Hepatocyte (in vitro differentiated cells): ENCODE results near the gene CARD10. TPM values are rescaled to one million over a fixed set of nuclear protein-coding genes. Genes with fewer than 3 reads are reported as not detected.

Experiments
- DNase-seq: peaks from one replicate; pipeline ENCODE4 v3.0.0-alpha.2; 2016; ENCODE audit warnings: low spot score
- H2AFZ ChIP-seq: fragments of 200-600 bp; sonication (generic); 2 replicates; pipeline ENCODE4 v1.6.0; 2016; ENCODE audit warnings: antibody characterized with exemption, mild to moderate bottlenecking
- H3K27ac ChIP-seq: fragments of 200-600 bp; sonication (generic); 2 replicates; pipeline ENCODE4 v1.5.1; 2016; ENCODE audit warnings: mild to moderate bottlenecking
- H3K27me3 ChIP-seq: fragments of 200-600 bp; sonication (generic); 2 replicates; pipeline ENCODE4 v1.6.1; 2016
- H3K36me3 ChIP-seq: fragments of 200-600 bp; sonication (generic); replicated peaks from 2 replicates; pipeline ENCODE4 v1.5.1; 2016; ENCODE audit warnings: low read depth; ENCODE audit not compliant: insufficient read depth
- H3K4me1 ChIP-seq: fragments of 200-600 bp; sonication (generic); 2 replicates; pipeline ENCODE4 v1.5.1; 2016; ENCODE audit warnings: mild to moderate bottlenecking, moderate library complexity; ENCODE audit not compliant: insufficient read depth
- H3K4me2 ChIP-seq: fragments of 200-600 bp; sonication (generic); 2 replicates; pipeline ENCODE4 v1.6.0; 2016
- H3K4me3 ChIP-seq: fragments of 200-600 bp; sonication (generic); 2 replicates; pipeline ENCODE4 v1.5.1; 2016; ENCODE audit warnings: mild to moderate bottlenecking
- H3K79me2 ChIP-seq: fragments of 200-600 bp; sonication (generic); 2 replicates; pipeline ENCODE4 v1.6.0; 2017; ENCODE audit warnings: mild to moderate bottlenecking
- H3K9me2 ChIP-seq: fragments of 200-600 bp; sonication (generic); replicated peaks from 2 replicates; pipeline ENCODE4 v1.6.0; 2017; ENCODE audit warnings: mild to moderate bottlenecking; ENCODE audit not compliant: insufficient read depth
- H3K9me3 ChIP-seq: fragments of 200-600 bp; sonication (generic); 2 replicates; pipeline ENCODE4 v1.5.1; 2016; ENCODE audit warnings: low read depth, mild to moderate bottlenecking
- H4K20me1 ChIP-seq: fragments of 200-600 bp; sonication (generic); 2 replicates; pipeline ENCODE4 v1.6.0; 2016; ENCODE audit warnings: mild to moderate bottlenecking; ENCODE audit not compliant: insufficient read depth, poor library complexity, severe bottlenecking
- CTCF ChIP-seq: fragments of 200-600 bp; sonication (generic); IDR thresholded peaks from 2 replicates; pipeline ENCODE4 v1.5.1; 2016; ENCODE audit warnings: antibody characterized with exemption, mild to moderate bottlenecking; ENCODE audit not compliant: poor library complexity
- EZH2 ChIP-seq: fragments of 200-600 bp; sonication (generic); IDR thresholded peaks from 2 replicates; pipeline ENCODE4 v1.6.1; 2016; ENCODE audit warnings: antibody characterized with exemption, mild to moderate bottlenecking, borderline replicate concordance
- EZH2phosphoT487 ChIP-seq: fragments of 200-600 bp; sonication (generic); IDR thresholded peaks from one replicate; pipeline ENCODE4 v1.6.1; 2018; ENCODE audit warnings: antibody characterized with exemption, mild to moderate bottlenecking, low read depth, moderate library complexity; ENCODE audit not compliant: unreplicated experiment, severe bottlenecking
- WGBS: methylation state at CpG from one replicate; pipeline ENCODE4 v1.1.6; 2016; ENCODE audit warnings: low lambda C conversion rate; ENCODE audit errors: missing lambda C conversion rate; 5-methylcytosine and 5-hydroxymethylcytosine counted together
- polyA plus RNA-seq: library from polyadenylated mRNA; unstranded; fragments of >200 nt; fragmentation: Nextera tagmentation; extraction: Ambion mirVana; gene quantifications from 2 replicates; pipeline ENCODE4 v1.2.1, GENCODE V29; 2016
- total RNA-seq: library from RNA; depleted of rRNA; stranded (reverse); fragments of >200 nt; gene quantifications from 2 replicates; pipeline ENCODE4 v1.2.3, GENCODE V29; 2014

CARD10 gene
- total and polyA plus RNA-seq, 2 experiments from 2014 or later: 23.4 to 28.7 TPM

GRCh38 chr22:37547251-37547741 lies 28.1 kb upstream of the CARD10 start:
- TF ChIP-seq EZH2phosphoT487 (no peak), CTCF (no peak), EZH2 (no peak)
- peak overlapping the region; percentile 72 for H3K4me2 ChIP-seq
- H3K9me2 ChIP-seq: no peaks in the 10 kb centered on the region
- H4K20me1 ChIP-seq: no peaks in the 10 kb centered on the region
- H3K27ac ChIP-seq: peak overlapping the region; percentile 94
- H2AFZ ChIP-seq: no peak overlapping the region
- WGBS: 84% methylated on average over 9 of the region's 9 CpGs
- H3K9me3 ChIP-seq: no peaks in the 10 kb centered on the region
- H3K4me3 ChIP-seq: no peak overlapping the region
- peaks cover 41% of the 10 kb centered on the region for H3K4me1 ChIP-seq
- no peak for DNase-seq
- H3K27me3 ChIP-seq: no peaks in the 10 kb centered on the region
- no peaks in the 10 kb centered on the region for H3K79me2 ChIP-seq
- no peaks in the 10 kb centered on the region for H3K36me3 ChIP-seq

- no peaks in the 10 kb centered on the region for H3K27me3 ChIP-seq
- H3K4me3 ChIP-seq: no peak overlapping the region
- H3K27ac ChIP-seq: peak overlapping the region; percentile 94
- no peaks in the 10 kb centered on the region for H3K79me2 ChIP-seq
- no peaks in the 10 kb centered on the region for H3K9me3 ChIP-seq
- 60% methylated on average over 21 of the region's 21 CpGs for WGBS
- H2AFZ ChIP-seq: no peak overlapping the region
- DNase-seq: no peak
- H3K4me1 ChIP-seq: peaks cover 41% of the 10 kb centered on the region
- H4K20me1 ChIP-seq: no peaks in the 10 kb centered on the region
- no peaks in the 10 kb centered on the region for H3K36me3 ChIP-seq
- no peaks in the 10 kb centered on the region for H3K9me2 ChIP-seq
- no peak for TF ChIP-seq EZH2
- no peak for TF ChIP-seq EZH2phosphoT487
- TF ChIP-seq CTCF: peak; percentile 5
- H3K4me2 ChIP-seq: peak overlapping the region; percentile 72
Measured at GRCh38 chr22:37546437-37547250, 27.4 kb upstream of the CARD10 start.

GRCh38 chr22:37545703-37546436 lies 26.7 kb upstream of the CARD10 start:
- H3K36me3 ChIP-seq: no peaks in the 10 kb centered on the region
- peaks cover 44% of the 10 kb centered on the region for H3K4me1 ChIP-seq
- H4K20me1 ChIP-seq: no peaks in the 10 kb centered on the region
- TF ChIP-seq EZH2: no peak
- TF ChIP-seq CTCF: no peak
- no peak for TF ChIP-seq EZH2phosphoT487
- H3K27me3 ChIP-seq: no peaks in the 10 kb centered on the region
- H3K4me3 ChIP-seq: no peak overlapping the region
- H3K9me3 ChIP-seq: no peaks in the 10 kb centered on the region
- H2AFZ ChIP-seq: no peak overlapping the region
- peak overlapping the region; percentile 72 for H3K4me2 ChIP-seq
- 21% methylated on average over 20 of the region's 28 CpGs for WGBS
- H3K9me2 ChIP-seq: no peaks in the 10 kb centered on the region
- no peaks in the 10 kb centered on the region for H3K79me2 ChIP-seq
- H3K27ac ChIP-seq: peak overlapping the region; percentile 94
- peak; percentile 96 for DNase-seq
